ENCODE measurements around the gene LCE2B. TPM values are rescaled to one million over a fixed set of nuclear protein-coding genes. Genes with fewer than 3 reads are reported as not detected.

Gene LCE2B
- total RNA-seq, 6 experiments from 2014 or later = not detected

DNA sequence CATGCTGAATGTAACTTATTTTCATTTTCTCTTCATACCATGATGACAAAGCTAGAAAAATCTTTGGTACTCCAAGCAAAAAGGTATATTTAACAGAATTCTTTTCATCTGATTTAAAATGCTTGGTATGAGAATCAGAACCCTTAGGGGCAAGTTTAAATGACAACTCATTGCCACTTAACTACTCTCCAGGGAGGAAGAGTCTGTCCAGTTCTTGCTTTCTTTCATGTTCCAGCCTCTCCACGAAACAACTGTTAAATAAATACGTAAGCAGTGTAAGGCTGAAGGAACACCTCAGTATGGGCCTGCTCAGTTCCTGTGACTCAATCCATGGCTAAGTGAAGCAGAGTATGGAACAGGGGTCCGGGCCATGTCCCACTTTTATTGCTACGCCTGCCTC, 13.8 kb downstream of the LCE2B start:
- Mint-ChIP-seq H3K4me3 (peak overlapping the region; percentile 68; the same call in 1 of the 2 replicates), H3K27ac (peak overlapping the region; percentile 87; the same call in 1 of the 2 replicates), H3K9me3 (peaks cover 8% of the 10 kb centered on the region), H3K4me1 (ENCODE audit: low read depth) (peaks cover 13% of the 10 kb centered on the region; the same call in 1 of the 2 replicates), H3K36me3 (ENCODE audit: low read depth) (peaks cover 5% of the 10 kb centered on the region; the same call in 1 of the 2 replicates), H3K27me3 (ENCODE audit: insufficient read depth) (no peaks in the 10 kb centered on the region)
- TF ChIP-seq, protein P1, sequence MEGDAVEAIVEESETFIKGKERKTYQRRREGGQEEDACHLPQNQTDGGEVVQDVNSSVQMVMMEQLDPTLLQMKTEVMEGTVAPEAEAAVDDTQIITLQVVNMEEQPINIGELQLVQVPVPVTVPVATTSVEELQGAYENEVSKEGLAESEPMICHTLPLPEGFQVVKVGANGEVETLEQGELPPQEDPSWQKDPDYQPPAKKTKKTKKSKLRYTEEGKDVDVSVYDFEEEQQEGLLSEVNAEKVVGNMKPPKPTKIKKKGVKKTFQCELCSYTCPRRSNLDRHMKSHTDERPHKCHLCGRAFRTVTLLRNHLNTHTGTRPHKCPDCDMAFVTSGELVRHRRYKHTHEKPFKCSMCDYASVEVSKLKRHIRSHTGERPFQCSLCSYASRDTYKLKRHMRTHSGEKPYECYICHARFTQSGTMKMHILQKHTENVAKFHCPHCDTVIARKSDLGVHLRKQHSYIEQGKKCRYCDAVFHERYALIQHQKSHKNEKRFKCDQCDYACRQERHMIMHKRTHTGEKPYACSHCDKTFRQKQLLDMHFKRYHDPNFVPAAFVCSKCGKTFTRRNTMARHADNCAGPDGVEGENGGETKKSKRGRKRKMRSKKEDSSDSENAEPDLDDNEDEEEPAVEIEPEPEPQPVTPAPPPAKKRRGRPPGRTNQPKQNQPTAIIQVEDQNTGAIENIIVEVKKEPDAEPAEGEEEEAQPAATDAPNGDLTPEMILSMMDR (IDR thresholded peaks at IDR 0.05) = no peak
- peak; percentile 48 for DNase-seq

DNA sequence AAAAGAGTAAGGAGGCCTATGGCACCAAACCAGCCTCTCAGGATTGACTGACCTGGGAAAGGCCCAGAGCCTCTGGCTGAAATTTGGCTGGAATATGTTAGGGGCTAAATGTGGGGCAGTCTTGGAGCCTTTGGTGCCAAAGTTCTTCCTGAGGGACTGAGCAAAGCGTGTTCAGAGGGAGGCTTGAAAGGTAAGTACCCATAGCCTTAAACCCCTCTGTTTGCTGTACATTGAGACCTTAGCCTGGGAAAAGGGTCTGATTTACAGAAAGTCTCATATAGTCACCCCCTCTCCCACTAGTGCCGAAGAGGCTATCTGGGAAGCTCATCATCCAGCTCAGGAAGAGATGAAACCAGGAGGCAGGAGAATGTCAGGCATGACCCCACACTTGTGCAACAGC, 21.9 kb downstream of the LCE2B start, which contains the start of gene LCE4A:
TSS of gene LCE4A (plus strand) at position 301 of the 400 bp plus-strand sequence. CDS start 916 bp downstream, outside the sequence.
- no peak within 1 kb of the TSS for H3K4me3 Mint-ChIP-seq
- H3K27ac Mint-ChIP-seq = no peak within 1 kb of the TSS
- H3K4me1 Mint-ChIP-seq (ENCODE audit: low read depth) = no peaks in the 10 kb centered on the region
- TF ChIP-seq, protein P1 (IDR thresholded peaks at IDR 0.05) = no peak
- H3K27me3 Mint-ChIP-seq (ENCODE audit: insufficient read depth) = peaks cover 4% of the 10 kb centered on the region; the same call in 1 of the 2 replicates
- no peak for DNase-seq
- H3K36me3 Mint-ChIP-seq (ENCODE audit: low read depth) = no peaks in the 10 kb centered on the region
- peaks cover 21% of the 10 kb centered on the region for H3K9me3 Mint-ChIP-seq

DNA sequence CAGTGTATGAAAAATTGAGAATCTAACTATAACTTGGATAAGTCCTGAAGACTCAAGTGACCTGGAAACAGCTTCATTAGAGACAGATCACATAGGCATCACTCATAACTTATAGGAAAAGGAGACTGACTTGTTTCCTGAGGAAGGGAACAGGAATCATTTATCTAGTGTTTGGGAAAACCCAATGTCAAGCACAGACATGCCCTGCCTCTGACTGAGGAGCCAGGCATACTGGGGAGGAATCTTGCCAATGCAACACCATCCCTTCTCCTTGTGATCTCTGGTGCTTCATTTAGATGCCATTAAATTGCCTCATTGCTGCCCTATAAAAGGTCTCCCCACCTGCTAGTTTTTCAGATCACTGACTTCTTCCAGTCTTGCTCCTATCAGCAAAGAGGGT, 32.3 kb downstream of the LCE2B start:
- no peak overlapping the region for H3K27ac Mint-ChIP-seq
- no peaks in the 10 kb centered on the region for H3K36me3 Mint-ChIP-seq (ENCODE audit: low read depth)
- TF ChIP-seq, protein P1 (IDR thresholded peaks at IDR 0.05) = no peak
- H3K4me1 Mint-ChIP-seq (ENCODE audit: low read depth) = no peaks in the 10 kb centered on the region
- H3K4me3 Mint-ChIP-seq = no peak overlapping the region
- DNase-seq = no peak
- peaks cover 30% of the 10 kb centered on the region for H3K9me3 Mint-ChIP-seq
- peaks cover 7% of the 10 kb centered on the region for H3K27me3 Mint-ChIP-seq (ENCODE audit: insufficient read depth)

DNA sequence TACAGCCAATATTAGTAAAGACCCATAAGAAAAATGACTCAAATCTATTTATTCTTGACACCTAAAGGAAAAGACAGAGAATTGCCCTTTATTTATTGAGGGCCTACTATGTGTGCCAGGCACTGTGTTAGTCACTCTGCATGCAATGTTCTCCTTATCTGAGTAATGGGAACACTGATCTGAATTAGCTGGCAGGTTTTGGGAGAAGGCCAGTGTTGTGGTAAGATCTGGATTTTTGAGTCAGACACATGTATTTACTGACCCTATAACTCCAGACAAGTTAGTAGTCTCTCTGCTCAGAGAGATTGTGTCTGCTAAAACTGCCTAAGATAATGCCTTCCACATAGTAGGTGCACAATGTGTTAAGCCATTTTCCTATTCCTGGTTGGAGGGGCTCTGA, 39.3 kb downstream of the LCE2B start:
- Mint-ChIP-seq H3K4me3 (no peak overlapping the region), H3K27me3 (ENCODE audit: insufficient read depth) (peaks cover 8% of the 10 kb centered on the region), H3K4me1 (ENCODE audit: low read depth) (no peaks in the 10 kb centered on the region), H3K9me3 (peaks cover 9% of the 10 kb centered on the region; the same call in 1 of the 2 replicates), H3K27ac (no peak overlapping the region), H3K36me3 (ENCODE audit: low read depth) (no peaks in the 10 kb centered on the region)
- DNase-seq = no peak
- TF ChIP-seq, protein P1 (IDR thresholded peaks at IDR 0.05) = no peak

DNA sequence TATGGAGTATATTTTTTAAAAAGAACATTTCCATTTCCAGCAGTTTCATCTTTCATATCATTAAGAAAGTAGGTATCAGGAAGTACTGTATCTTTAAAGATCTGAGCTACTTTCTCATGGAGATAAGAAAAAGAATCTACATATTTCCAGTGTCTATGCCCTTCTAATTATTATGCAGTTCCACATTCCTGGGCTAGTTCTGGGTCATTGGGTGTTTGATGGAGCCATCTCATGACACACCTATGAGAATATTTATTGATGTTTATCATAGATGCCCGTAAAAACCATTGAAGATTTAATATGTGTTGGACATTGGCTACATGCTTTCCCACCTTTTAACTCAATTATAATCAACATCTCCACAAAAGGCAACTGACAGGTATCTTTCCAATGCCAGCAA, 43.1 kb downstream of the LCE2B start:
- no peak overlapping the region for H3K27ac Mint-ChIP-seq
- no peaks in the 10 kb centered on the region for H3K9me3 Mint-ChIP-seq
- TF ChIP-seq, protein P1 (IDR thresholded peaks at IDR 0.05) = no peak
- peaks cover 2% of the 10 kb centered on the region for H3K27me3 Mint-ChIP-seq (ENCODE audit: insufficient read depth)
- no peaks in the 10 kb centered on the region for H3K4me1 Mint-ChIP-seq (ENCODE audit: low read depth)
- H3K4me3 Mint-ChIP-seq = no peak overlapping the region
- no peaks in the 10 kb centered on the region for H3K36me3 Mint-ChIP-seq (ENCODE audit: low read depth)
- DNase-seq = no peak

Measured in HFFc6 (cell line).